GM20431 (cell line): ENCODE measurements around the gene SPTBN1.

Experiments used
- in situ Hi-C: fragments of 300-500 bp; cut with MseI, MboI; formaldehyde crosslinking; loops from one replicate; pipeline ENCODE4 v1.15.0; 2020; ENCODE audit warnings: low sequenced_read_pairs; ENCODE audit not compliant: unreplicated experiment

The SPTBN1 gene

DNA sequence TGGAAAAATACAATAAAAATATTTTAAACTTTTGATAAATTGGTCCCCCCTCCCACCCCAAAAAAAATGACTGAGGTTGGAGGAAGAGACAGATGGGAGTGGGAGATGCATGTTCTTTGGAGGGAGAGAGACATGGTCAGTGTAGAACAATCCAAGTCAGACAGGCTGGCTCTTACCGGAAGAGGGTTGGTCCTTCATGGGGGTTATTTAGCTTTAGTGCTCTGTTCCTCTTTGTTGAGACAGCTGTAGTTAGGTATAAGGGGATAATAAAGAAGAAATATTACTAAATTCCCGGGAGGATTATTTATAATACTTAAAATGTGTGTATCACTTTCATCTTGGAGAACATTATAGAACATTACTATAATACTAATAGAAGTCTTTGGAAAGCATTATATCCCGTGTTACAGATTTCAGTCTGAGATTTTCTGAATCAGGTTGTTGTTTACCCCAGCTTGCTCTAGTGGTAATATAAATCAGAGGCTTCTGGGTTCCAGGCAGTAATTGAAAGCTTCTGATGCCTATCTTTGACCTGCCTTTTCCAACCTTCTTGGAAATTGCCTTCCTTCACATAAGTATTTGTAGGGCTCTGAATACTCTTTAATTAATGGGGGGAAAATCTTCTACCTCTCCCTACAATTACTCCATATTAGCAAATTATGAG, 87.7 kb downstream of the SPTBN1 start:
- in situ Hi-C loops: loop anchor here (25.0 kb wide), 1 partner anchor 93 kb away; no protein-coding TSS in a partner anchor

DNA sequence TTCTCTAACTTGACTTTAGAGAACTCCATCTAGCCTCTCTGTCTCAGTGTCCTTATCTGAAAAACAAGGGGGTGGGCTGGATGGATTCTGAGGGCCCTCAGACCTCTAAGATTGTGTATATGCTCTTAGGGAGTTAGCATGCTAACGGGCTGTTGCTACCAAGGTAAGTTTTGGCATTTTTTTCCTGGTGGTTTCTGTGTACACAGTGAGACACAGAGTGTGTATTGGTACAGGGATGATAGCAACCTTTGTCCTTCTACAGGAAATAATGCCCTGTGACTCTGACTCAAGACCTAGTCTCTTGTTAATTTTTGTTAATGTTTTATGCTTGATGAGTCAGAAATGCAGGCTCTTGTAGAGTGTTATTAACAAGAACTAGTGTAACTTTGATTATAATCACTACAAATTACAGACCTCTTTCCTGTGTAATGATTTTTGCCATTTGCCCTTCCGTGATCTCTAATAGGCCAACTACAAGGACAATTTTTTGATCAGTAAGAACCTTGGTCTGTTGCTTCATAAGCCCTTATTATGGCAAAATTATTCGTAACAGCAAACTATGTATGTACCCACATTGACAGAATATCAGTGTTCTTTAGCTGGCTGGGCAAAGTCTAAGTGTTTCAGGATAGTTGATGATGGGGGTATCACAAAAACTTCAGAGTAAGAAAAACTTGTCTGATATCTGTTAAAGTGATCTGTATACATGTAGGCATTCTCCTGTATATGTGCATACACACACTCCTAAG, 89.7 kb downstream of the SPTBN1 start:
- in situ Hi-C loops: loop anchor here (25.0 kb wide), 1 partner anchor 91 kb away; no protein-coding TSS in a partner anchor

DNA sequence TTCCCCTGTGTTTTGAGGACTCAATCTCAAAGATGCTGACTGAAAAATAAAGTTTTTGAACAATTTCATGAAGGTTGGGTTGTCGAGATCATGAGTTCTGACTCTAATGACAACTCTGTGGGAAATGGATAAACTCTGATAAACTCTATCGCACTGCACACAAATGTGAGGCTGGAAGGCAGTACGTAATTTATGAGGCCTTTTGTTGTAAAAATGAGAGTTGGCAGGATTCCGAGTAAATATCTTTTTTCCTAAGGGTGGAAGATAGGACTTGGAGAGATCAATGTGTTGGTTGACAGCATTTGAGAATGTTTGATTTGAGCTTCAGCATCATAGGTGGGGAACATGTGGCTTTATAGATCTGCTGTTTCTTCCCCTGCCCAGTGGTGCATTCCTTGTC, 90.4 kb downstream of the SPTBN1 start:
- in situ Hi-C loops: loop anchor here (25.0 kb wide), 1 partner anchor 91 kb away; no protein-coding TSS in a partner anchor

DNA sequence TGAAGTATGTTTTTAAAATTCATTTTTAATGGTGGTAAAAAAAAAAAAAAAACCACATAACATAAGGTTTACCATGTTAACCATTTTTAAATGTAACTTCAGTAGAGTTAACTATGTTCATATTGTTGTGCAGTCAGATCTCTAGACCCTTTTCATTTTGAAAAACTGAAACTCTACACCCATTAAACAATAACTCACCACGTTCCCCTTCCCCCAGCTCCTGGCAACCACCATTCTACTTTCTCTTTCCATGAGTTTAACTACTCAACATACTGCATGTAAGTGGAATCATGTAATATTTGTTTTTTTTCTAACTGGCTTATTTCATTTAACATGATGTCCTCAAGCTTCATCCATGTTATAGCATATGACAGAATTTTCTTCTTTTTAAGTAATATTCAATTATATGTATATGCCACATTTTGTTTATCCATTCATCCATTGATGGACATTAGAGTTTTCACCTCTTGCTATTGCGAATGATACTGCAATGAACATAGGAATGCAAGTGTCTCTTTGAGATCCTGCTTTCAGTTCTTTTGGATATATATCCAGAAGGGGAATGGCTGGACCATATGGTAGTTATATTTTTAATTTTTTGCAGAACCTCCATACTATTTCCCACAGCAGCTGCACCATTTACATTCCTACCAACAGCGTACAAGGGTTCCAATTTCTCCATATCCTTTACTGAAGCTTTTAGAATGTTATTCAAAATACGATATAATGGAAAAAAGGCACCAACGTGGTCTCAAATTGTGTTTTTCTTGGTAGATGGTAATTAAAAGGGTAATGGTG, 91.0 kb downstream of the SPTBN1 start:
- in situ Hi-C loops: loop anchor here (25.0 kb wide), 1 partner anchor 90 kb away; no protein-coding TSS in a partner anchor

DNA sequence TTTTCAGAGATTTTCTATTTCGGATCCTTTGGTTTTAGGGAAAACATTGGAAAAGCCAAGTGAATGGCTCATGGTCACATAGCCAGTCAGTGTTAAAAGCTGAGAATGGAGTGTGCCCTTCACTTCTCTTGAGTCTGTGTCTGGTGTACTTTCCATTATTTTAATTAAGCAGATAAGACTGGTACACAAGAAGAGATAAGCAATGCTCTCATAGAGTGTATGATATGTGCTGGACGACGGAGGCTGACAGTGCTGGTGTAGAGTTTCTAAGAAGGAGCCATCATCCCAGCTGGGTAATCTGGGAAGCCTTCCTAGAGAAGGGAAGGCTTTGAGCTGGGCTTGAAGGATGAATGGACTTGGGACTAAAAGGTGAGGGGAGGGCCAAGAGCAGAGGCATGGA, 93.3 kb downstream of the SPTBN1 start:
- in situ Hi-C loops: loop anchor here (25.0 kb wide), 1 partner anchor 88 kb away; no protein-coding TSS in a partner anchor

DNA sequence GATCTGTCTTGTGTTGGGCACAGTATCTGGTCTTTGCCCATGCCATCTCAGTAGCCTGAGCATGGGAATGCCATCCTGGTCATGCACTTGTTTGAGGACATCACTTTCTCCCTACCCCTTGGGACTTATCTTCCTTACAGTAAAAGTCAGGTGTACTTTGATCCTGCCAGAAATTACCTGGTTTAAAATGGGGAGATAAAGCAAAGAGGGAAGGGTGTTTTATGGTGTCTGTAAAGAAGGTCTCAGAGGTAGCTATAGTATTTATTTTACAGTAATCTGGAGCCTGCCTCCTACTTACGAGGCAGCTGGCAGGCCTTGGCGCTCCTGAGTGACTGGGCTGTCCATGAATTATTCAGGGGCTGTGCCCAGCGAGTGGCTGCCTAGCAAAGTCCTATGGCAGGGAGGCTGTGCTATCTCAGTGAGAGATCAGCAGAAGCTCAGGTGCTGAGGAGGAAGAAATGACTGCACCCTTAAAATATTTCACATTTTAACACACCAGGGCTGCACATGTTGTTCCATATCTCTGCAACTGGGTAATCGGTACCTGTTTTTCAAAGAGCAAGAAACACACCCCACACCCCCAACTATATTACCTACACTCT, 93.9 kb downstream of the SPTBN1 start:
- in situ Hi-C loops: loop anchor here (25.0 kb wide), 1 partner anchor 87 kb away; no protein-coding TSS in a partner anchor

DNA sequence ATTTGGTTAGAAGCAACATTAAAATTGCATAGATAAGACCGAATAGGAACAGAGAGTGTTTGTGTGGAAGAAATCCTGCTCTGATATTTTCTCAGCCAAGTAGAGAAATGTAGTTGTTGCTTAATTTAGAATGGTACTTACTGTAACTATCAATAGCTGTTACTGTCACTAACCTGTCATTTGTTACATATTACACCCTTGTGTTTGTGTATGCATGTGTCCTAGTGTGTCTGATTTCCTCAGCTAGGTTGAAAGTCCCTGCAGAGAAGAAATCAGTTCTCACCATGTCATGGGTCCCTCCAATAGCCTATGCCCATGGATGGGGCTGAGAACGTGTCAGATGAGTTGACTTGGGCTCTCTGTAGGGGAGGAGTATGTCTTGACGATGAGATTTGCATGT, 94.4 kb downstream of the SPTBN1 start:
- in situ Hi-C loops: no loop called here

DNA sequence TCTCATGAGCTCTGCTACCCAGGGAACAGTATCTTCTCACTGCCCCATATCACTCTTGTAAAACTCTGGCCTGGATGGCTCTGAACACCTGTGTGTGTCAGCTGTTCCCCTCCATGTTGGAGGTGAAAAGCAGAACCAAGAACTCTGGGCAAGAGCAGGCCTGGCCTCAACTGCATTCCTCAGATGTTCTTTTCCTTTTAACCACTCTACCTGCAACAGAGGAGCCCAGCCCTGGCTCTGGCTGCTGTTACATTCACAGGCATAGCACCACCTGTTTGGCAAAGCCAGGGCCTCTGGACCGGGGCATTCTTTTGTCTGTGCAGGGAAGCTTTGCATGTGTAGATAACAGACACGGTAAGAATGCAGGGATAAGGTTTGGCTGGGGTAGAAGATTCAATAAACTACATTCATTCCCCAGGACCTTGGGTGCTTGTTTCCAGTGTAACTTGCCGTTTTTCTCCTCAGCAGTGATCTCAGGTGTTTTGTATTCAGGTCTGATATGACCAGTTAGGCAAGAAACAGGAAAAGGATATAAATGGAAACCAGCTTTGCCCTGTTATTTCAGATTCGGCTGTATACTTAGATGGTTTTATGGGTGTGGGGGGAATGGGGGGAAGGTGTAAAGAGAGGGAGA, 95.1 kb downstream of the SPTBN1 start:
- in situ Hi-C loops: no loop called here

DNA sequence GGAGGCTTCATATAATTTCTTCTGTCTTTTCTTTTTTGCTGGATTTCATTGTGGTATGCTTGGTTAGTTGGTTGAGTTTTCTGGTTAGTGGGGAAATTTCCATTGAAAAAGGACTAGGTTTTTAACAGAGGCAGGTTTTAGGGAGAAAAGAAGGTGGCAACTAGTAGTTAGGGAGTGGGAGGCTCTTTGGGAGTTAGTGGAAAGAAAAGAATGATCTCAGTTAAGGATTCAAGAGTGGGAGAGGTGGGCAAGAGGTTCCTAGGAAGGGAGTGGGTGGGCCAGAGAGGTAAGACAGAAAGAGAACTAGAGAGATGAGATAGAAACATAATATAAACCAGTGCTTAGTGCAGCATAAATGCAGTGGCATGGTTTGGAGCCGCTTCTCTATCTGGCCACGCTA, 96.9 kb downstream of the SPTBN1 start:
- in situ Hi-C loops: no loop called here

DNA sequence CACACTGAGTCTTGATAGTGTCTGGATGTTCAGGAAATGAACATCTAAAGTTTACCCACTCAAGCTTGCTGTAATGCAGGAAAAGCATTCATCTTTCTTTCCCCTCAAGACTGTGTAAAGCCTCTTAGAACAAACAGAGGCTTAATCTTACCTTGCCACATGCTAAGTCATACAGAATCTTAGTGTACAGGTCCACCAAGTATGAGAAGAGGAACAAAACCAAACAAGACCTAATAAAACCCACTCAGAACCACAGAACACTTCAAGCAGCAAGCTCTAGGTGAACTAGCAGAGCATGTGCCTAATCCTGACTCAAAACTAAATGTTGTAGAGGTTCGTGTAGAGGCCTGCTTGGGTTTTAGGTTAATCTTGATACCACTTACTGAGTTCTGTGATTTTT, 97.6 kb downstream of the SPTBN1 start:
- in situ Hi-C loops: no loop called here

DNA sequence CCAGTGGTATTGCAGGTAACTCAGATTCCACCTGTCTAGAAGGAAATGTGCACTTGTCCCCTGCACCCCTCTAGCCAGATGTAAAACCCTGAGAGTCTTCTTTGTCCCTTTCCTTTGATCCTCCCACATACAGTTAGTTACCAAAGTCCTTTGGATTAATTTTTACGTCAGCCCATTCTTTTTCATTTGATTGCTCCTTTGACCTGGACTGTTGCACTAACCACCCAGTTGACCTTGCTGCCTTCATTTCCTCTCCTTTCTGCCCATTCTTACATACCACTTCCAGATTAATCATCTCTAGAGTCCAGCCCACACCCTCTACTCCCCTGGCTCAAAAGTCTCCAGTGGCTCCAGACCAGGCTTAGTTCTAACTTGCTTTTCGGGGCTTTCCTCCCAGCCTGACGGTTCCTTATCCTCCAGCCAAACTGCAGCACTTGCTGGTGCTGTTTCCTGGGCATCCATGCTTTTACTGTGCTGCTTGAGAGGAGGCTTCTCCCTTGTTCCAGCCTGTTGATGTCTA, 99.3 kb downstream of the SPTBN1 start:
- in situ Hi-C loops: no loop called here

DNA sequence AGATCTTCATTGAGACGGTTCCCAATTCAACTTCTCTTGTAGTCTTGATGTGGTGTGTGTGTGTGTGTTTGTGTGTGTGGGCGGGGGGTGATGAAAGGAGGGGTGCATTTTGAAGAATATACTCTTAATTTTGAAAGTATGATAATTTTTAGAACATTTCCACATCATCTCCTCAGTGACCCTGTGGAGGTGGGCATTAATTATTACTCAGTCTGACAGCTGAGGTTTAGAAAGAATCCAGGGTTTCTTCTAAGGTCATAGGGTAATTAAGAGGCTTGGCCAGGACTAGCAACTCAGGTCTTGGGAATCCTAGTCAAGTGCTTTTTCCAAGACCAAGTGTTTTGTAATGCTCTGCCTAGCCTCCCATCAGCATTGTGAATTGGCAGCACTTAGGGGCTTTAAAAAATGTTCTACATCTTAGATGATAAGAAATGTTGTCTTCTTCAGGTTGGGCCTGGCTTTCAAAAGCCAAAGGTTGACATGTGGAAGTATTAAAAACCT, 100.5 kb downstream of the SPTBN1 start:
- in situ Hi-C loops: no loop called here

DNA sequence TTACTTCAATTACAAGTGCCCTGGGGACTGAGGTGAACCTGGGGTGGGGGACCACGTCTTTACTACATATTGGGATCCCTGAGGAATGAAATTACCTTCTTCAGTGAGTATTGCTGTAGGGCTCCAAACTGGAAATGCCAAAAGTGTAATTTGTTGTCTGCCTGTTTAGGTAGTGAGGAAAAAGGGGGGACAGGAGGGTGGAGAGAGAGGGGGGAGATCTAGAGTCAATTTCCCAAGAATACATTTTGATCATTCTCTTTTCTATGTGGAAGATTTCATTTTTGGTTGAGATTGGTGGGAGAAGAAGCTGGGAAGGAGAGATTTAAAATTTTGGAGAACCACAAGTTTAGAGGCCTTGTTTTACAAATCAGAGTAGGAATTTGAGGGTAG, 101.1 kb downstream of the SPTBN1 start:
- in situ Hi-C loops: no loop called here

DNA sequence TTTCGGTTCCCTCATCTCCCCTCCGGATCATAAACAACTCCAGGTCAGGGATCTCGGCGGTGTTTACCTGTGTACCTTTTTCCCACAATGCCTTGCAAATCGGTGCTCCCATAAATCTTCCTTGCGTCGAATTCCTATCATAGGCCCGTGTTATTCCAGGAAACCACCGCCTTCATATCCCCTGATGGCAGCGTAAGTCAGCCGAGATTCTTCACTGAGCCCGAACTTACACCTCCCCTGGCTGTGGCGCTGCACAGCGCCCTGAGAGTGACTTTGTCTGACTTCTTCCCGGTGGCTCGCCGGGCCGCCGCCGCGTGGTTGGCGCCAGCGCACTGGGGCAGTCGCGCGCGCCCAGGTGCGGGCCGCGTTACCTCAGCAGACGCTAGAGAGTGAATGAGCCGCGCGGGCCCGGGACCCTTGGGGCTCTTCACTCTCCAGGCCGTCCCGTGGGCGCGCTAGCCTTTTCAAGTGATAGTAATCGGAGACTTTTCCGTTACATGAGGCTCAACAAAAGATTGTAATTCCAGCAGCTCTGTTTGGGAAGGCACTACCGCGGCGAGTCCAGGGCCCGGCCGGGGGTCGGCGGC, 101.6 kb downstream of the SPTBN1 start:
- in situ Hi-C loops: no loop called here

DNA sequence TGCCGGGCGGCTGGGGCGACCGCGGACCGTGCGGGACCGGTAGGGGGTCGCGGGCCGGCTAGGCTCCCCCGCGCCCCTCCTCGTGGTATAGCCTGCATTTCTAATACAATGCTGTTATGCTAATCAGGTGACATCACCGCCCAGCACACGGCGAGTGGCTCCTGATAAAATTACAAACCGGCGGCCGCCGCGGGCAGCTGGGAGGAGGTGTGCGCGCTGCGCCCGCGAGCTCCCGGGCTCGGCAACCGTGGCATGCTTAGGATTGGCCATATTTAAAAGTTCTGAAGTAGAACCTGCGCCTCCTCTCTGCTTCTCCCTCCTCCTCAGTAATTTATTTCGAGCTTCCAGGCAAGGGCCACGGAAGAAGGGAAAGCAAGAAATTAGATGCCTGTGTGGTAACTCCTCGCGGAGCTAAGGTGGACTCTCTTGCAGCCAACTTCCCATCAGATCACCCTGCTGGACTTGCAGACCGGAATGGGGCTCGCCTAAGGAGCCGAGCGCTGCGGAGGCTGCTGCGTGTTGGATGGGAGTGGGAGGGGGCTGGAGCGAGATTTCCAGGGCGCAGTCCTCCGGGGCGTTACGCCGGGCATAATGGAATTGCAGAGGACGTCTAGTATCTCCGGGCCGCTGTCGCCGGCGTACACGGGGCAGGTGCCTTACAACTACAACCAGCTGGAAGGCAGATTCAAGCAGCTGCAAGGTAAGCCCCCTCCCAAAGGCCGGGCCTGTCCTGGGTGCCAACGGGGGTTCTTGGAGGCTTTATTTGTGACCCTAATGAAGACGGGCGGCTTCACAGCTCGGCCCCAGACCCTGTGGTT, 102.3 kb downstream of the SPTBN1 start:
- in situ Hi-C loops: no loop called here

DNA sequence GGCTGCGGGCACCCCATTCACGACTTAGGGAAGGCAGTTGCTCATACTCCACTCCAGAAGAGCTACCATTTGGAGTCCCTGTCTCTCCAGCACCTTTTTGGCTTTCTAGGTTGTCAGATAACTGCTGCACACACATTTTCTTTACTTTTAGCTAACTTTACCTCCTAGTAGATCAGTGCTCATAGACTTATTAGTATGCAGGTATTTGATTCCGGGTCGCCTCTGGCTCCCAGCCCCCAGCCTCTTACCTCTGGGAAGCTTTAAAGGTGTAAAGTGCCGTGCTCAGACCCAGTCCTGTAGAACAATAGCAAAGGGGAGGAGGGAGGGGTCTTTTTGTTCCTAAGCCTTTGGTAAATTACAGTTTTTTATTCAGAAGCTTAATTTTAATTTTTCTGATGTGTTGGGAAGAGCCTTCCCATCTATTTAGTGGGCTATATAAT, 102.9 kb downstream of the SPTBN1 start:
- in situ Hi-C loops: no loop called here

DNA sequence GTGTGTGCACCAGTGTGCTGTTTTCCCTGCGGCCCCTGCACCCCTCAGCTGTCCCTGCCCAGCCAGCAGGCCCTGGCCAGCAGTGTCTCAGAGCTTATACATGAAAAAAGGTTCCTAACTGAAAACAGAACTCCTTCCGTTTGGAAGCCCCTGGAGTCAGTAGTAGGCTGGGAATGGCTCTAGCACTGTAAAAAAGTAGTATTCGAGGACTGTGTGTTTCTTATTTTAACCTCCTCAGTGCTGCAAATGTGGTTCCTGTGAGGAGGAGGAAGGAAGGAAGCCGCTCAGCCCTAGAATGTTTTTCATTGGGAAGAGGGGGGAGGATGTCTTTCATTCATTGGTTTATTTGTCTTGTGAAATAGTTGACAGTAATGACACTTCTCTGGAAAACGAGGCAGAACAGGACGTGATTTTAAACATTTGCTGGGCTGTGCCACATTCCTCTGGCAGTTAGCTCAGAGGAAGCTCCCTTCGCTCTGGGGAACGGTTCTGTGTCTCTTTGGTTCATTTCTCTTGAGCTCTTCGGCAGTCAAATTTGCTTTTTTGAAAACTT, 103.5 kb downstream of the SPTBN1 start:
- in situ Hi-C loops: no loop called here
